Hematopoietic multipotent progenitor cell treated with erythropoietin and hydrocortisone succinate and interleukin-3 and kit ligand, for 4 days (in vitro differentiated cells): ENCODE data around the gene ST7.
"Not testable (repeated sequence)": the region's sequence is repeated elsewhere in the genome, so short reads cannot be mapped to it uniquely, and the experiment has no call there.

Source experiments
- DNase-seq: peaks from one replicate; pipeline ENCODE4 v3.0.0-alpha.2; 2015

The ST7 gene, protein sequence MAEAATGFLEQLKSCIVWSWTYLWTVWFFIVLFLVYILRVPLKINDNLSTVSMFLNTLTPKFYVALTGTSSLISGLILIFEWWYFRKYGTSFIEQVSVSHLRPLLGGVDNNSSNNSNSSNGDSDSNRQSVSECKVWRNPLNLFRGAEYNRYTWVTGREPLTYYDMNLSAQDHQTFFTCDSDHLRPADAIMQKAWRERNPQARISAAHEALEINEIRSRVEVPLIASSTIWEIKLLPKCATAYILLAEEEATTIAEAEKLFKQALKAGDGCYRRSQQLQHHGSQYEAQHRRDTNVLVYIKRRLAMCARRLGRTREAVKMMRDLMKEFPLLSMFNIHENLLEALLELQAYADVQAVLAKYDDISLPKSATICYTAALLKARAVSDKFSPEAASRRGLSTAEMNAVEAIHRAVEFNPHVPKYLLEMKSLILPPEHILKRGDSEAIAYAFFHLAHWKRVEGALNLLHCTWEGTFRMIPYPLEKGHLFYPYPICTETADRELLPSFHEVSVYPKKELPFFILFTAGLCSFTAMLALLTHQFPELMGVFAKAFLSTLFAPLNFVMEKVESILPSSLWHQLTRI

GRCh38 chr7:116953372-116953905 is at the start of gene ST7:
TSS of gene ST7 (plus strand) at chr7:116953501. CDS start at chr7:116953541, 40 bp downstream.
- DNase-seq: peak; percentile 82

- no peak for DNase-seq
Observed at GRCh38 chr7:116906391-116906790, 46.9 kb upstream of the ST7 start.

DNA sequence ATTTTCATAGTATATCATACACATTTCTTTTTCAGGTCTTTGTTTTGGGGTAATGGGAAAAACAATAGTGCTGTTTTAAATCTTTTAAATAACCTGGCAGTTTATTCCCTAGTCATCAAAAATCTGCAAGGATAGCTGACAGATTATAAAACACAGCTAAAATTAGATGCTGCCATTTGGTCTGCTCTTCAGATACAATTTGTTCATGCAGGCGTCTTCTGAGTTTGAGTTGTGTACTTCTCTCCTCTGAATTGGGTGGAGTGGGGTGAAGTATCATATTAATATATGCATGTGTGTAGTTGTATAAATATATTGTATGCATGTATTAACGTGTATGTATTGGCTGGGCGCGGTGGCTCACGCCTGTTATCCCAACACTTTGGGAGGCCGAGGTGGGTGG is 42.9 kb upstream of the ST7 start:
- DNase-seq: no peak

DNA sequence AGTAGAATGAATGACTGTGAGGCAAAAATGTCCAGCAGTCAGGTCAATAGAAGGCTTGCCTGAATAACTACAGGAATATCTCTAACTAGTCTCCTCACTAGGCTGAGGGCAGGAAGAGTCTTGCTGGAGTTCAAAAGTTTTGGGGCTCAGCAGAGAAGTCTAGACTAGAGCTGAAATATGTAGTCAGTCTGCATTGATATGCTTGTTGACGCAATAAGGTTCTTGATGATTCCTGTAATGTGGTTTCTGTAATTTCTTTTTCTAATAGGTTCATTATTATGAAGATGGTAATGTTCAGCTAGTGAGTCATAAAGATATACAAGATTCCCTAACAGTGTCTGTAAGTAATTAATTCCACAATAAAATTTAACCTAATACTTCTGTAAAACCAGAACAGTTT is 41.5 kb upstream of the ST7 start:
- DNase-seq: no peak

DNA sequence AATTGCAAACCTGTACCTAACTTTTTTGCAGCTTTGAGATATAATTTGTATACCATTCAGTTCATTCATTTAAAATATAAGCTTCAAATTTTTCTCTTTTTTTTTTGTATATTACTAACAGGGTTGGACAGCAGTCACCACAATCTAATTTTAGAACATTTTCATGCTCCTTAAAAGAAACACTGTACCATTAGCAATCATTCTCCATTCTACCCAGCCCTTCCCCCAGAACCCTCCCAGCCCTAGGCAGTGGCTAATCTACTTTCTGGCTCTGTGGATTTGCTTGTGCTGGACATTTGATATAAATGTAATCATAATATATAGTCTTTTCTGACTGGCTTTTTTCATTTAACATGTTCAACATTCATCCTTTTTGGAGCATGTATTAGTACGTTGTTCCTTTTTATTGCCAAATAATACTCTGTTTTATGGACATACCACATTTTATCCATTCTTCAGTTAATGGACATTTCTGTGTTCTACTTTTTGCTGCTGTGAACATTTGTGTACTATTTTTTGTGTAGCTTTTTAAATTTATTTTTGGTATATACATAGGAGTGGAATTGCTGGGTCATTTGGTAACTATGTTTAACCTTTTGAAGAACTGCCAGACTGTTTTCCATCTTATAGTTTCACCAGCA is 40.9 kb upstream of the ST7 start:
- no peak for DNase-seq

GRCh38 chr7:116918704-116919103 is 34.6 kb upstream of the ST7 start:
- DNase-seq: no peak

DNA sequence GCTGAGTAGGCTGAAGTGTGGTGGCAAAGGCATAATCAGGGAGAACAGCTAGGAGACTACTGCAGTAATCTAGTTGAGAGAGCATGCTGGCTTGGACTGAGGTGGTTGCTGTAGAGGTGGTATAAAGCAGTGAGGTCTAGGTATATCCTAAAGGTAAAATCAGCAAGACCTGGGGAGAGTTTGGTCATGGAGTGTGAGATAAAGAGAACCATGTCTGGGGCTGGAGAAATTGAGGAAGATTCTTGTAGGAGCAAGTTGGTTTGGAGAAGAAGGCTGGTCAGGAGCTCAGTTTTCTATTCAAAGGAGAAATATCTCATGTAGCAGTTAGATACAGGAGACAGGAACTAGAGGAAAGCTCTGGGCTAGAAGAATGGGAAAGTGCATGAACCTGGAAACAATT is 32.9 kb upstream of the ST7 start:
- DNase-seq: no peak

DNA sequence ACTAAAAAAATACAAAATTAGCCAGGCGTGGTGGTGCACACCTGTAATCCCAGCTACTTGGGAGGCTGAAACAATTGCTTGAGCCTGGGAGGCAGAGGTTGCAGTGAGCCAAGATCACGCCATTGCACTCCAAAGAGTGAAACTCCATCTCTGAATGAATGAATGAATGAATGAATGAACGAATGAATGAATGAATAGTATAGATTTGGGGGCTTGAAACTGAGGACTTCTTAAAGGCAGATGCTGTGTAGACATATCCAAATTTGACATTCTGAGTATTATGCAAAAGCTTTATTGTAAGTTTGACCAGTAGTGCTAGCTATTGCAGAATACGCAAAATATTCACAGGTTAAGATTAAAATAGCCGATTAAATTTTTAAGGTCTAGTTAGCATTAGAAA is 30.8 kb upstream of the ST7 start:
- no peak for DNase-seq

GRCh38 chr7:116924741-116925140 is 28.6 kb upstream of the ST7 start:
- DNase-seq: no peak

GRCh38 chr7:116929021-116929420 is 24.3 kb upstream of the ST7 start:
- DNase-seq: no peak

GRCh38 chr7:116929914-116930913 is 23.1 kb upstream of the ST7 start:
- peak; percentile 87 for DNase-seq

DNA sequence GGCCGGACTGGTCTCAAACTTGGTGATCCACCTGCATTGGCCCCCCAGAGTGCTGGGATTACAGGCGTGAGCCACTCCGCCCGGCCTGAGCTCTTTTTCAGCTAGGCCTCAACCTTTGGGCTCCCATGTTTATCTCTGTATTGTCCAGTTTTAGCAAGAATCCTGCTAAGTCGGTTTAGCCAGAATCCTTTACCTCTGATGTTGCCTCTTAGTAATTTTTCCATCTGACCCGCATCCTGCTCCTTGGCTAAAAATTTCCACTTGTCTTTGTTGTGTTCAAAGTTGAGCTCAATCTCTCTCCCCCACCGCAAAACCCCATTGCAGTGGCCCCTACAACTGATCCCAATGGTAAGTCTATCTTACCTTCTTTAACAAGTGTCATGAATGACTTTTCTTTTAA is 20.7 kb upstream of the ST7 start:
- DNase-seq: no peak

DNA sequence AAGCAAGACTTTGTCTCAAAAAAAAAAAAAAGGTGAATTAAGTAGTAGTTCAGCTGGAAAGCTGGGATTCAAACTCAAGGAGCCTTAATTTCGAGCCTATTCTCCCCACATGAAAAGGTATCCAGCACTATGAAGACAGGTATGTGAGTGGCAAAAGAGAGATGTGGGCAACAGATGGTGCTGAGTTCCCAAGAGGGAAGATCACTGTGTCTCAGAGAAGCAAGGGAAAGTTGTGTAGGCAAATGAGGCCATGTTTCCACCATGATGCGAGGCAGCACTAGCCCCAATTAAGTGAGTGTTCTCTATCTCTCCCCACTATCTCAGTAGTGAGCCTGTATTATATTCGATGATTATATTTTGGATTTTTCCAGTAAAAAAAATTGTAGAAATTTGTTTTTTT is 19.8 kb upstream of the ST7 start:
- DNase-seq: no peak

DNA sequence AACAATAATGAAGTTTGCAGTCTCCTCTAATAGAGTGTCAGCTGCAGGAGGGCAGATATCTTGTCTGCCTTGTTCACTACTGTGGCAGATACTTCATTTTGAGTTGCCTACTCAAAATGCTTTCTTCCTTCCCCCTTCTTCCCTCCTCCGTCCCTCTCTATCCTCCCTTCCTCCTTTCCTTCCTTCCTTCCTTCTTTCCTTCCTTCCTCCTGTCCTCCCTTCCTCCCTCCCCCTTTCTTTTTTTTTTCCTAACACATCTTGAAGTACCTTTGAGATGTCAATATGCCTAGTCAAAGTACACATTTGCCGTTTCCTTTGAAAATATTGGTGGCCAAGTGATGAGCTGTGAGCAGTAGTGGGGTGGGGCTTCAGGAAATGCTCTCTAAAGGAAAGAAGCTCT is 18.7 kb upstream of the ST7 start:
- DNase-seq: no peak

DNA sequence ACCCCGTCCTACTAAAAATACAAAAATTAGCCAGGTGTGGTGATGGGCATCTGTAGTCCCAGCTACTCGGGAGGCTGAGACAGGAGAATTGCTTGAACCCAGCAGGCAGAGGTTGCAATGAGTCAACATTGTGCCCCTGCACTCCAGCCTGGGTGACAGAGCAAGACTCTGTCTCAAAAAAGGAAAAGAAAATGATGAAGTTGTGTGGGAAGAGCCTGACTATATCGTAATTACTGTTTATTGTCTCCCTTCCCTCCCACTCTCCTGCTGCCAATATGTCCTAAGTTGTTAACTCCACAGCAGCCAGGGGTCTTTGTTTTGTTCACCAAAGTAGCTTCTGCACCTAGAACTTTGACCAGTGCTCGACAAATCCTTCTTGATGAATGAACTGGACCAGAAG is 16.5 kb upstream of the ST7 start:
- DNase-seq: not testable (repeated sequence)

- no peak for DNase-seq
Observed at GRCh38 chr7:116938678-116939077, 14.6 kb upstream of the ST7 start.

- no peak for DNase-seq
Observed at GRCh38 chr7:116940689-116941370, 12.5 kb upstream of the ST7 start.

- DNase-seq: no peak
Observed at GRCh38 chr7:116942504-116942903, 10.8 kb upstream of the ST7 start.

- DNase-seq: peak; percentile 43
Observed at GRCh38 chr7:116948934-116949333, 4.4 kb upstream of the ST7 start.

DNA sequence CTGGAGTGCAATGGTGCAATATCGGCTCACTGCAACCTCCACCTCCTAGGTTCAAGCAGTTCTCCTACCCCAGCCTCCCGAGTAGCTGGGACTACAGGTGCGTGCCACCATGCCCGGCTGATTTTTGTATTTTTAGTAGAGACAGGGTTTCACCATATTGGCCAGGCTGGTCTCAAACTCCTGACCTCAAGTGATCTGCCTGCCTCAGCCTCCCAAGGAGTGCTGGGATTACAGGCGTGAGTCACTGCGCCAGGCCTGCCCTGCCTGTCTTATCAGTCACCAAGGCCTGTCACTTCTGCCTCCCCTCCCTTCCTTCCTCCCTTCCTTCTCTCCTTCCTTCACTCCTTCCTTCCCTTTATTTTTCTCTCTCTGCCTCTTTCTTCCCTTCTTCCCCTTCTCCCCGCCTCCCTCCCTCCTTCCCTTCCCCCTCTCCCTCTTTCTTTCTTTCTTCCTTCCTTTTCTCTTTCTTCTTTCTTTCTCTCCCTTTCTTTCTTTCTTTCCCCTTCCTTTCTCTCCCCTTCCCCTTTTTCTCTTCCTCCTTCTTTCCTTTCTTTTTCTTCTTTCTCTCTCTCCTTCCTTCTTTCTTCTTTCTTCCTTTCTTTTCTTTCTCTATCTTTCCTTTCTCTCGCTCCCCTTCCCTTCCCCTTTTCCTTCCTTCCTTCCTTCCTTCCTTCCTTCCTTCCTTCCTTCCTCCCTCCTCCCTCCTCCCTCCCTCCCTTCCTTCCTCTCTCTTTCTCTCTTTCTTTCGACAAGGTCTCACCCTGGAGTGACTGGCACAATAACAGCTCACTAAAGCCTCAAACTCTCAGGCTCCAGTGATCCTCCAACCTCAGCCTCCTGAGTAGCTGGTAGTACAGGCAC is 3.1 kb upstream of the ST7 start:
- DNase-seq: peak; percentile 78

GRCh38 chr7:116950889-116951351 is 2.4 kb upstream of the ST7 start:
- DNase-seq: peak; percentile 63
